ENCODE measurements around the gene CAPN2. TPM values are rescaled to one million over a fixed set of nuclear protein-coding genes. Genes with fewer than 3 reads are reported as not detected.

CAPN2 gene
- total and polyA plus RNA-seq, 2 experiments from 2014 or later, result 8.4 to 17.8 TPM

DNA sequence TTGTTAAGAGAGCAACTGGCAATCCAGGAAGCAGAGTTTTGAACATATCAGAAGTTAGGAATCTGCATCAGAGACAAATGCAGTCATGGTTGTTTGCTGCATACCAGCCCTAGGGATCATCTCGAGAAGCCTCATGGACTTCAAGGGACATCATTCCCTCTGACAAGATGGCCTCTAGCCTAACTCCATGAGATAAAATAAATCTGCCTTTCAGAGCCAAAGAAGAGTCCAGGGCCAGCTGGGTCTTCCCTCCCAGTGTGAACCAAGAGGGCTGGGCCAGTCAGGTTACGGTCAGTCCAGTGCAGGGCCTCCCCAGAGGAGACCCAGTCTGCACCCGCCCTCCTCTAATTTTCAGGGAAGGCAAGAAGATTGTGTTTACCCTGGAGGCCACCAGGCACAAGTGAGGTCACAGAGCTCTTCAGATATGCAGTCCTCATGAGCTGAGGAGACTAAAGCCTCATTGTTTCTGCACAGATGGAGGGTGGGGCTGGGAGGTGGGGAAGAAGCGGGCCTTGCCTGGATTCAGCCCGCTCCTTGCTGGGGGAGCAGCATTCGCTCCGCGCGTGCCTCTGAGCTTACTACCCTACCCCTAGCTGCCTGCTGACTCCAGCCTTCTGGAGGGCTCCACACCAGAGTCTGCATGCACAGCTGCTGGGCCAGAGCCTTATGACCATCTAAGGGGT lies 52.8 kb downstream of the CAPN2 start:
- H3K79me2 ChIP-seq (replicated peaks; ENCODE audit: insufficient read depth), result no peaks in the 10 kb centered on the region
- no peak overlapping the region for H3K4me3 Mint-ChIP-seq
- H3K9me3 Mint-ChIP-seq, result peaks cover 7% of the 10 kb centered on the region
- no peaks in the 10 kb centered on the region for H3K4me1 ChIP-seq (ENCODE audit: insufficient read depth)
- no peak overlapping the region for H3K27ac Mint-ChIP-seq
- peaks cover 11% of the 10 kb centered on the region for H3K27me3 Mint-ChIP-seq (ENCODE audit: insufficient read depth, low read depth, poor library complexity)
- no peaks in the 10 kb centered on the region for H4K20me1 ChIP-seq (replicated peaks; ENCODE audit: insufficient read depth)
- no peaks in the 10 kb centered on the region for H3K27me3 ChIP-seq (ENCODE audit: insufficient read depth)
- no peak overlapping the region for H3K27ac ChIP-seq (ENCODE audit: low read depth)
- H3K4me1 Mint-ChIP-seq, result no peaks in the 10 kb centered on the region
- H3F3A ChIP-seq (replicated peaks; ENCODE audit: low read depth), result no peaks in the 10 kb centered on the region
- peak; percentile 66 for ATAC-seq
- DNase-seq (ENCODE audit: low spot score), result no peak
- no peaks in the 10 kb centered on the region for H3K9me2 ChIP-seq (ENCODE audit: insufficient read depth)
- H3K4me2 ChIP-seq, result no peak overlapping the region
- peaks cover 16% of the 10 kb centered on the region for H3K36me3 Mint-ChIP-seq (ENCODE audit: low read depth)
- no peak overlapping the region for H3K4me3 ChIP-seq
- H2AFZ ChIP-seq, result no peak overlapping the region
- no peaks in the 10 kb centered on the region for H3K36me3 ChIP-seq (ENCODE audit: insufficient read depth)
- TF ChIP-seq EZH2 (IDR thresholded peaks at IDR 0.05; ENCODE audit: low read depth, unreplicated experiment) (no peak), CREB1 (CRISPR knock-in tag; IDR thresholded peaks at IDR 0.05; ENCODE audit: low read depth) (no peak), NANOG (IDR thresholded peaks at IDR 0.05; ENCODE audit: borderline replicate concordance) (no peak), STAT1 (IDR thresholded peaks at IDR 0.05; ENCODE audit: unreplicated experiment) (no peak), POLR2AphosphoS5 (IDR thresholded peaks at IDR 0.05; ENCODE audit: low read depth) (no peak), ZNF331 (CRISPR knock-in tag; IDR thresholded peaks at IDR 0.05; ENCODE audit: low read depth) (no peak), ZNF114 (CRISPR knock-in tag; IDR thresholded peaks at IDR 0.05) (no peak), JUNB (IDR thresholded peaks at IDR 0.05; ENCODE audit: unreplicated experiment) (no peak), EZH2phosphoT487 (IDR thresholded peaks at IDR 0.05; ENCODE audit: unreplicated experiment) (no peak)
- TF ChIP-seq, protein P1, sequence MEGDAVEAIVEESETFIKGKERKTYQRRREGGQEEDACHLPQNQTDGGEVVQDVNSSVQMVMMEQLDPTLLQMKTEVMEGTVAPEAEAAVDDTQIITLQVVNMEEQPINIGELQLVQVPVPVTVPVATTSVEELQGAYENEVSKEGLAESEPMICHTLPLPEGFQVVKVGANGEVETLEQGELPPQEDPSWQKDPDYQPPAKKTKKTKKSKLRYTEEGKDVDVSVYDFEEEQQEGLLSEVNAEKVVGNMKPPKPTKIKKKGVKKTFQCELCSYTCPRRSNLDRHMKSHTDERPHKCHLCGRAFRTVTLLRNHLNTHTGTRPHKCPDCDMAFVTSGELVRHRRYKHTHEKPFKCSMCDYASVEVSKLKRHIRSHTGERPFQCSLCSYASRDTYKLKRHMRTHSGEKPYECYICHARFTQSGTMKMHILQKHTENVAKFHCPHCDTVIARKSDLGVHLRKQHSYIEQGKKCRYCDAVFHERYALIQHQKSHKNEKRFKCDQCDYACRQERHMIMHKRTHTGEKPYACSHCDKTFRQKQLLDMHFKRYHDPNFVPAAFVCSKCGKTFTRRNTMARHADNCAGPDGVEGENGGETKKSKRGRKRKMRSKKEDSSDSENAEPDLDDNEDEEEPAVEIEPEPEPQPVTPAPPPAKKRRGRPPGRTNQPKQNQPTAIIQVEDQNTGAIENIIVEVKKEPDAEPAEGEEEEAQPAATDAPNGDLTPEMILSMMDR (conservative IDR thresholded peaks at IDR 0.05; ENCODE audit: low read depth in 2 of 2), result no peak
- TF ChIP-seq, protein P2, sequence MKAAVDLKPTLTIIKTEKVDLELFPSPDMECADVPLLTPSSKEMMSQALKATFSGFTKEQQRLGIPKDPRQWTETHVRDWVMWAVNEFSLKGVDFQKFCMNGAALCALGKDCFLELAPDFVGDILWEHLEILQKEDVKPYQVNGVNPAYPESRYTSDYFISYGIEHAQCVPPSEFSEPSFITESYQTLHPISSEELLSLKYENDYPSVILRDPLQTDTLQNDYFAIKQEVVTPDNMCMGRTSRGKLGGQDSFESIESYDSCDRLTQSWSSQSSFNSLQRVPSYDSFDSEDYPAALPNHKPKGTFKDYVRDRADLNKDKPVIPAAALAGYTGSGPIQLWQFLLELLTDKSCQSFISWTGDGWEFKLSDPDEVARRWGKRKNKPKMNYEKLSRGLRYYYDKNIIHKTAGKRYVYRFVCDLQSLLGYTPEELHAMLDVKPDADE (IDR thresholded peaks at IDR 0.05), result no peak
- TF ChIP-seq, protein P3, sequence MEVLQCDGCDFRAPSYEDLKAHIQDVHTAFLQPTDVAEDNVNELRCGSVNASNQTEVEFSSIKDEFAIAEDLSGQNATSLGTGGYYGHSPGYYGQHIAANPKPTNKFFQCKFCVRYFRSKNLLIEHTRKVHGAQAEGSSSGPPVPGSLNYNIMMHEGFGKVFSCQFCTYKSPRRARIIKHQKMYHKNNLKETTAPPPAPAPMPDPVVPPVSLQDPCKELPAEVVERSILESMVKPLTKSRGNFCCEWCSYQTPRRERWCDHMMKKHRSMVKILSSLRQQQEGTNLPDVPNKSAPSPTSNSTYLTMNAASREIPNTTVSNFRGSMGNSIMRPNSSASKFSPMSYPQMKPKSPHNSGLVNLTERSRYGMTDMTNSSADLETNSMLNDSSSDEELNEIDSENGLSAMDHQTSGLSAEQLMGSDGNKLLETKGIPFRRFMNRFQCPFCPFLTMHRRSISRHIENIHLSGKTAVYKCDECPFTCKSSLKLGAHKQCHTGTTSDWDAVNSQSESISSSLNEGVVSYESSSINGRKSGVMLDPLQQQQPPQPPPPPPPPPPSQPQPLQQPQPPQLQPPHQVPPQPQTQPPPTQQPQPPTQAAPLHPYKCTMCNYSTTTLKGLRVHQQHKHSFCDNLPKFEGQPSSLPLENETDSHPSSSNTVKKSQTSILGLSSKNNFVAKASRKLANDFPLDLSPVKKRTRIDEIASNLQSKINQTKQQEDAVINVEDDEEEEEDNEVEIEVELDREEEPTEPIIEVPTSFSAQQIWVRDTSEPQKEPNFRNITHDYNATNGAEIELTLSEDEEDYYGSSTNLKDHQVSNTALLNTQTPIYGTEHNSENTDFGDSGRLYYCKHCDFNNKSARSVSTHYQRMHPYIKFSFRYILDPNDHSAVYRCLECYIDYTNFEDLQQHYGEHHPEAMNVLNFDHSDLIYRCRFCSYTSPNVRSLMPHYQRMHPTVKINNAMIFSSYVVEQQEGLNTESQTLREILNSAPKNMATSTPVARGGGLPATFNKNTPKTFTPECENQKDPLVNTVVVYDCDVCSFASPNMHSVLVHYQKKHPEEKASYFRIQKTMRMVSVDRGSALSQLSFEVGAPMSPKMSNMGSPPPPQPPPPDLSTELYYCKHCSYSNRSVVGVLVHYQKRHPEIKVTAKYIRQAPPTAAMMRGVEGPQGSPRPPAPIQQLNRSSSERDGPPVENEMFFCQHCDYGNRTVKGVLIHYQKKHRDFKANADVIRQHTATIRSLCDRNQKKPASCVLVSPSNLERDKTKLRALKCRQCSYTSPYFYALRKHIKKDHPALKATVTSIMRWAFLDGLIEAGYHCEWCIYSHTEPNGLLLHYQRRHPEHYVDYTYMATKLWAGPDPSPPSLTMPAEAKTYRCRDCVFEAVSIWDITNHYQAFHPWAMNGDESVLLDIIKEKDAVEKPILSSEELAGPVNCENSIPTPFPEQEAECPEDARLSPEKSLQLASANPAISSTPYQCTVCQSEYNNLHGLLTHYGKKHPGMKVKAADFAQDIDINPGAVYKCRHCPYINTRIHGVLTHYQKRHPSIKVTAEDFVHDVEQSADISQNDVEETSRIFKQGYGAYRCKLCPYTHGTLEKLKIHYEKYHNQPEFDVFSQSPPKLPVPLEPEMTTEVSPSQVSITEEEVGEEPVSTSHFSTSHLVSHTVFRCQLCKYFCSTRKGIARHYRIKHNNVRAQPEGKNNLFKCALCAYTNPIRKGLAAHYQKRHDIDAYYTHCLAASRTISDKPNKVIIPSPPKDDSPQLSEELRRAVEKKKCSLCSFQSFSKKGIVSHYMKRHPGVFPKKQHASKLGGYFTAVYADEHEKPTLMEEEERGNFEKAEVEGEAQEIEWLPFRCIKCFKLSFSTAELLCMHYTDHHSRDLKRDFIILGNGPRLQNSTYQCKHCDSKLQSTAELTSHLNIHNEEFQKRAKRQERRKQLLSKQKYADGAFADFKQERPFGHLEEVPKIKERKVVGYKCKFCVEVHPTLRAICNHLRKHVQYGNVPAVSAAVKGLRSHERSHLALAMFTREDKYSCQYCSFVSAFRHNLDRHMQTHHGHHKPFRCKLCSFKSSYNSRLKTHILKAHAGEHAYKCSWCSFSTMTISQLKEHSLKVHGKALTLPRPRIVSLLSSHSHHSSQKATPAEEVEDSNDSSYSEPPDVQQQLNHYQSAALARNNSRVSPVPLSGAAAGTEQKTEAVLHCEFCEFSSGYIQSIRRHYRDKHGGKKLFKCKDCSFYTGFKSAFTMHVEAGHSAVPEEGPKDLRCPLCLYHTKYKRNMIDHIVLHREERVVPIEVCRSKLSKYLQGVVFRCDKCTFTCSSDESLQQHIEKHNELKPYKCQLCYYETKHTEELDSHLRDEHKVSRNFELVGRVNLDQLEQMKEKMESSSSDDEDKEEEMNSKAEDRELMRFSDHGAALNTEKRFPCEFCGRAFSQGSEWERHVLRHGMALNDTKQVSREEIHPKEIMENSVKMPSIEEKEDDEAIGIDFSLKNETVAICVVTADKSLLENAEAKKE (CRISPR knock-in tag; IDR thresholded peaks at IDR 0.05), result no peak
- TF ChIP-seq, protein P4, sequence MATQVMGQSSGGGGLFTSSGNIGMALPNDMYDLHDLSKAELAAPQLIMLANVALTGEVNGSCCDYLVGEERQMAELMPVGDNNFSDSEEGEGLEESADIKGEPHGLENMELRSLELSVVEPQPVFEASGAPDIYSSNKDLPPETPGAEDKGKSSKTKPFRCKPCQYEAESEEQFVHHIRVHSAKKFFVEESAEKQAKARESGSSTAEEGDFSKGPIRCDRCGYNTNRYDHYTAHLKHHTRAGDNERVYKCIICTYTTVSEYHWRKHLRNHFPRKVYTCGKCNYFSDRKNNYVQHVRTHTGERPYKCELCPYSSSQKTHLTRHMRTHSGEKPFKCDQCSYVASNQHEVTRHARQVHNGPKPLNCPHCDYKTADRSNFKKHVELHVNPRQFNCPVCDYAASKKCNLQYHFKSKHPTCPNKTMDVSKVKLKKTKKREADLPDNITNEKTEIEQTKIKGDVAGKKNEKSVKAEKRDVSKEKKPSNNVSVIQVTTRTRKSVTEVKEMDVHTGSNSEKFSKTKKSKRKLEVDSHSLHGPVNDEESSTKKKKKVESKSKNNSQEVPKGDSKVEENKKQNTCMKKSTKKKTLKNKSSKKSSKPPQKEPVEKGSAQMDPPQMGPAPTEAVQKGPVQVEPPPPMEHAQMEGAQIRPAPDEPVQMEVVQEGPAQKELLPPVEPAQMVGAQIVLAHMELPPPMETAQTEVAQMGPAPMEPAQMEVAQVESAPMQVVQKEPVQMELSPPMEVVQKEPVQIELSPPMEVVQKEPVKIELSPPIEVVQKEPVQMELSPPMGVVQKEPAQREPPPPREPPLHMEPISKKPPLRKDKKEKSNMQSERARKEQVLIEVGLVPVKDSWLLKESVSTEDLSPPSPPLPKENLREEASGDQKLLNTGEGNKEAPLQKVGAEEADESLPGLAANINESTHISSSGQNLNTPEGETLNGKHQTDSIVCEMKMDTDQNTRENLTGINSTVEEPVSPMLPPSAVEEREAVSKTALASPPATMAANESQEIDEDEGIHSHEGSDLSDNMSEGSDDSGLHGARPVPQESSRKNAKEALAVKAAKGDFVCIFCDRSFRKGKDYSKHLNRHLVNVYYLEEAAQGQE (IDR thresholded peaks at IDR 0.05; ENCODE audit: unreplicated experiment), result no peak
